Panc1 (cell line): ENCODE measurements around the gene GJD4. TPM values are rescaled to one million over a fixed set of nuclear protein-coding genes. Genes with fewer than 3 reads are reported as not detected.

Experiments used
- ATAC-seq: fragments of 200-7000 bp; cut with Tn5 transposase; 2 replicates; pipeline ENCODE4 v1.9.1; 2020; ENCODE audit warnings: mild to moderate bottlenecking, moderate library complexity
- BruUV-seq: library from RNA; stranded (reverse); fragments of 400-500 nt; replicated peaks from 2 replicates; lab custom pipeline; 2021; lab: Mats Ljungman, UMichigan
- CTCF ChIA-PET: fragments of 300-600 bp; sonication (Branson Sonifier 250); formaldehyde crosslinking; loops from one replicate; lab custom pipeline; 2022; ENCODE audit warnings: antibody characterized with exemption; lab: Charles Lee
- POLR2A ChIA-PET: fragments of 300-600 bp; sonication (Branson Sonifier 250); formaldehyde crosslinking; loops from one replicate; lab custom pipeline; 2022; ENCODE audit warnings: antibody characterized with exemption; lab: Charles Lee
- DNase-seq: peaks from one replicate; pipeline ENCODE4 v3.0.0-alpha.2; 2010; ENCODE audit warnings: low read depth, low spot score
- H3K27ac ChIP-seq: 2 replicates; pipeline ENCODE4 v1.5.1; 2011; ENCODE audit warnings: mild to moderate bottlenecking, low read length, inconsistent platforms
- H3K27me3 ChIP-seq: fragments of 200-500 bp; sonication (Bioruptor generic); 2 replicates; pipeline ENCODE4 v1.6.0; 2014; ENCODE audit warnings: low read length, inconsistent platforms; ENCODE audit not compliant: control insufficient read depth, insufficient read depth
- H3K36me3 ChIP-seq: fragments of 200-500 bp; sonication (Bioruptor generic); 2 replicates; pipeline ENCODE4 v1.5.1; 2014; ENCODE audit warnings: inconsistent platforms, mild to moderate bottlenecking, low read length, moderate library complexity; ENCODE audit not compliant: control insufficient read depth, insufficient read depth
- H3K4me1 ChIP-seq: 2 replicates; pipeline ENCODE4 v1.5.1; 2011; ENCODE audit warnings: inconsistent platforms, mild to moderate bottlenecking, low read length, moderate library complexity; ENCODE audit not compliant: control insufficient read depth, insufficient read depth
- H3K4me3 ChIP-seq, 2 experiments: 2 replicates each; pipeline ENCODE4 v1.5.1; 2011 to 2012; ENCODE audit warnings: low read depth in 2 of 2, low read length in 2 of 2, mild to moderate bottlenecking in 2 of 2, inconsistent platforms in 1 of 2, moderate library complexity in 1 of 2
- H3K9me3 ChIP-seq: fragments of 200-500 bp; sonication (Bioruptor generic); 2 replicates; pipeline ENCODE4 v1.5.1; 2014; ENCODE audit warnings: low read depth, mild to moderate bottlenecking, inconsistent platforms, low read length, moderate library complexity; ENCODE audit not compliant: control insufficient read depth, insufficient read depth
- CTCF ChIP-seq: fragments of 450-650 bp; IDR thresholded peaks from 2 replicates; pipeline ENCODE4 v1.5.1; 2017; ENCODE audit warnings: mild to moderate bottlenecking
- POLR2AphosphoS5 ChIP-seq: IDR thresholded peaks from 2 replicates; pipeline ENCODE4 v1.6.1; 2012; ENCODE audit warnings: mild to moderate bottlenecking, low read depth, low read length, moderate library complexity
- REST ChIP-seq, 2 experiments: IDR thresholded peaks; 2 replicates each; pipeline ENCODE4 v1.6.1; 2011 to 2012; ENCODE audit warnings: low read depth in 2 of 2, control low read depth in 1 of 2, low read length in 1 of 2, mild to moderate bottlenecking in 1 of 2, moderate library complexity in 1 of 2; ENCODE audit not compliant: insufficient read depth in 1 of 2
- SIN3A ChIP-seq: IDR thresholded peaks from 2 replicates; pipeline ENCODE4 v1.6.1; 2012; ENCODE audit warnings: low read depth, mild to moderate bottlenecking, low read length, moderate library complexity, borderline replicate concordance; ENCODE audit not compliant: insufficient read depth
- TCF7L2 ChIP-seq: IDR thresholded peaks from 2 replicates; pipeline ENCODE4 v1.6.1; 2011; ENCODE audit warnings: mild to moderate bottlenecking, low read depth, low read length, inconsistent platforms
- in situ Hi-C: cut with HindIII; loops from 2 replicates; pipeline ENCODE4 v1.10.0; 2016; ENCODE audit warnings: low sequenced_read_pairs, low pct_unique_long_range_greater_than_20kb
- intact Hi-C: fragments of 100-400 bp; cut with micrococcal nuclease; formaldehyde crosslinking; loops from one replicate; pipeline ENCODE4 v1.10.0; 2022; ENCODE audit not compliant: unreplicated experiment
- total RNA-seq: library from RNA; stranded (reverse); gene quantifications from one replicate; pipeline ENCODE4 v1.2.1, GENCODE V29; 2021; ENCODE audit not compliant: unreplicated experiment

The GJD4 gene
- total RNA-seq, 1 experiment from 2014 or later = not detected

DNA sequence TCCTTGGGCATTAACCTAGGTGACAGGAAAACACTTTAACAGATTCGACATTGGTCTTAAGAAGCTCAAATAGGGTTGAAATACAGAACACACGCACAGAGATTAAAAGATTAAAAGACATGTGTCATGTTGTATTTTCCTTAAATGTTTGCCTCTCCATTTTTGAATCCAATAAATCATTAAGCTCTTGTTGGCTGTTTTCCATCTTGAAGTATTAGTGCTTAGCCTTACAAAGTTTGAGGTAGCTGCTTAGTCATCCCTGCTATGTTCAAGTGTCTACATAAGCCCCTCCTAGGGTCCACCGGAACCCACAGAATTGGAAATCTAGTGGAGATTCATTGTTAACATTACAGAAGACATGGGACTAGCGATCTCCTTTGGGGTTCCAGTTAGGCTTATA lies 12.7 kb upstream of the GJD4 start:
- BruUV-seq = no TSS peak
- DNase-seq (no peak), ATAC-seq (no peak)
- in situ Hi-C loops (no loop called here), intact Hi-C loops (loop anchor here (10.0 kb wide), 1 partner anchor 348 kb away; no protein-coding TSS in a partner anchor)
- TF ChIP-seq POLR2AphosphoS5 = no peak
- no peak for TF ChIP-seq REST (IDR thresholded peaks at IDR 0.05; ENCODE audit: insufficient read depth in 1 of 2, low read depth in 2 of 2, low read length in 1 of 2)
- TF ChIP-seq SIN3A = no peak
- TF ChIP-seq CTCF = no peak
- no peak for TF ChIP-seq TCF7L2
- Histone ChIP-seq H3K27ac (no peak overlapping the region), H3K9me3 (no peaks in the 10 kb centered on the region), H3K4me1 (no peaks in the 10 kb centered on the region), H3K36me3 (no peaks in the 10 kb centered on the region), H3K27me3 (no peaks in the 10 kb centered on the region; the same call in 1 of the 2 replicates), H3K4me3 (no peak overlapping the region)
- ChIA-PET CTCF (no interaction called here), POLR2A (interaction anchor here (0.6 kb wide), 1 partner anchor 126 kb away, joined by 5 read pairs; no protein-coding TSS in a partner anchor)

DNA sequence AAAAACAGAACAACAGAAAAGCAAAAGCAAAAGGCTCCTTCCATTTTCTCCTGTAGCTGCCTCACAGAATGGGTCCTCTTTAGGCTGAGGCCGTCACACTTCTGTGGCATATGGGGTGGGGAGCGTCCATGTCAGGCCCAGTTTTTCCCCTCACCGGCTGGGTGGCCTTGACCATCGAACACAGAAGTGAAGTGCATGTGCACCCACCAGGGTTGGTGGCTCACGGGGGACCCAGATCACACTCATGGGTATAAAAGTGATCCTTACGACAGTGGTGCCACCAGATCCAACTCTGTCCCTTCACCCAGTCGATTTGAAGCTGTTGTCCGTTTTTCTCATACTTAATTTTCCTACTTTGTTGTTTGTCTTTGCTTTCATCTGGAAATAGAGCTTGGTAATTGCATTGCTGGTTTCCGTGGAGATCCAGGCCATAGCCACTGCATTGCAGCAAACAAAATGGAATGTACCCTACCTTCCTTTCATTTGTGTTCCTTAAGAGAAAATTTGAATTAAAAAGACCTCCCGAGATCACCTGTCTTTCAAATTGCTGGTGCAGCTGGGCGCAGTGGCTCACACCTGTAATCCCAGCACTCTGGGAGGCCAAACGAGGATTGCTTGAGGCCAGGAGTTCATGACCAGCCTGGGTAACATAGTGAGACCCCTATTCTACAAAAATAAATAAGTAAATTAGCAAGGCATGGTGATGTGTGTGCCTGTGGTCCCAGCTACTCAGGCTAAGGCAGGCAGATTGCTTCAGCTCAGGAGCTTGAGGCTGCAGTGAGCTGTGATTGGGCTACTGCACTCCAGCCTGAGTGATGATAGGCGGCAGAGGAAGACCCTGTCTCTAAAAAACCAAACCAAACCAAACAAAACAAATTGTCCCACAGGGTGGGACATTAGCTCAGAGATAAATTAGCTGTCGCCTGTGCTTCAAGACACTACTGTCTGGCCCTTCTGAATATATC lies 10.7 kb upstream of the GJD4 start:
- intact Hi-C loops = loop anchor here (10.0 kb wide), 1 partner anchor 350 kb away; no protein-coding TSS in a partner anchor
- in situ Hi-C loops = no loop called here
- ChIA-PET POLR2A (no interaction called here), CTCF (interaction anchor here (0.5 kb wide), 1 partner anchor 441 kb away, joined by 4 read pairs; no protein-coding TSS in a partner anchor)
- BruUV-seq = no TSS peak
- Histone ChIP-seq H3K9me3 (no peaks in the 10 kb centered on the region), H3K27me3 (no peaks in the 10 kb centered on the region; the same call in 1 of the 2 replicates), H3K27ac (no peak overlapping the region), H3K4me3 (no peak overlapping the region), H3K4me1 (no peaks in the 10 kb centered on the region), H3K36me3 (no peaks in the 10 kb centered on the region)
- no peak for DNase-seq
- no peak for TF ChIP-seq CTCF
- no peak for TF ChIP-seq SIN3A
- TF ChIP-seq REST (IDR thresholded peaks at IDR 0.05; ENCODE audit: insufficient read depth in 1 of 2, low read depth in 2 of 2, low read length in 1 of 2) = no peak
- TF ChIP-seq TCF7L2 = no peak
- no peak for TF ChIP-seq POLR2AphosphoS5
- no peak for ATAC-seq
